Epithelial cell of proximal tubule (primary cell): ENCODE measurements around the gene USP46. TPM values are rescaled to one million over a fixed set of nuclear protein-coding genes. Genes with fewer than 3 reads are reported as not detected.

Experiments used
- DNase-seq: peaks from one replicate; pipeline ENCODE4 v3.0.0-alpha.2; 2011; ENCODE audit warnings: low read depth
- H3K4me3 ChIP-seq: 2 replicates; pipeline ENCODE4 v1.5.1; 2011; ENCODE audit warnings: low read depth, mild to moderate bottlenecking, low read length
- total RNA-seq: library from RNA; depleted of rRNA; stranded (reverse); fragments of >200 nt; gene quantifications from 2 replicates; pipeline ENCODE4 v1.2.3, GENCODE V29; 2015
- TF ChIP-seq, protein P1 (sequence below): conservative IDR thresholded peaks from 2 replicates; pipeline ENCODE4 v1.5.1; 2012; ENCODE audit warnings: low read depth, mild to moderate bottlenecking, low read length

The USP46 gene
- total RNA-seq, 1 donor from 2014 or later = 8.5 TPM

DNA sequence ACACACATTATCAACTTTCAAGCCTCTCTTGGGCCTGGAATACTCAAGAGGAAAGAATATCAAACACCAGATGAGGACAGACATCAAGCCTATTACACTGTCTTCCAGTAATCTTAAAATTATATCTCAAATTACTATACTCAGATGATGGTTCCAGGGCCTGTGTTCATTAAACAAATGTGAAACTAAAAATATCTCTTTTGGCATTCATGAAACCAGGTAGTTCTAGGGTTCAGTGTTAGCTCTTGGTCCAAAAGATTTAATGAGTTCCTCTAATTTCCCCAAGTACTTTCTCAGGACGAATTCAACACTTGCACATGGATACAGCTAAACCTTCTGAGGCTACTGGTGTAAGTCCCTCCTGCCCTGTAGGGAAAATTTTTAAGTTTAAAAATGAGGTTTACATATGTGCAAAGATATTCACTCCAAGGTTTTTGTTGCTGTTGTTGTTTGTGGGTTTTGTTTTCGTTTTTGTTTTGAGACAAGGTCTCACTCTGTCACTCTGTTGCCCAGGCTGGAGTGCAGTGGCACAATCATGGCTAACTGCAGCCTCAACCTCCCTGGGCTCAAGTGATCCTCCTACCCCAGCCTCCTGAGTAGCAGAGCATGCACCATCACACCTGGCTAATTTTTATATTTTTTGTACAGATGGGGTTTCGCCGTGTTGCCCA, 79.4 kb downstream of the USP46 start:
- DNase-seq = no peak
- TF ChIP-seq, protein P1, sequence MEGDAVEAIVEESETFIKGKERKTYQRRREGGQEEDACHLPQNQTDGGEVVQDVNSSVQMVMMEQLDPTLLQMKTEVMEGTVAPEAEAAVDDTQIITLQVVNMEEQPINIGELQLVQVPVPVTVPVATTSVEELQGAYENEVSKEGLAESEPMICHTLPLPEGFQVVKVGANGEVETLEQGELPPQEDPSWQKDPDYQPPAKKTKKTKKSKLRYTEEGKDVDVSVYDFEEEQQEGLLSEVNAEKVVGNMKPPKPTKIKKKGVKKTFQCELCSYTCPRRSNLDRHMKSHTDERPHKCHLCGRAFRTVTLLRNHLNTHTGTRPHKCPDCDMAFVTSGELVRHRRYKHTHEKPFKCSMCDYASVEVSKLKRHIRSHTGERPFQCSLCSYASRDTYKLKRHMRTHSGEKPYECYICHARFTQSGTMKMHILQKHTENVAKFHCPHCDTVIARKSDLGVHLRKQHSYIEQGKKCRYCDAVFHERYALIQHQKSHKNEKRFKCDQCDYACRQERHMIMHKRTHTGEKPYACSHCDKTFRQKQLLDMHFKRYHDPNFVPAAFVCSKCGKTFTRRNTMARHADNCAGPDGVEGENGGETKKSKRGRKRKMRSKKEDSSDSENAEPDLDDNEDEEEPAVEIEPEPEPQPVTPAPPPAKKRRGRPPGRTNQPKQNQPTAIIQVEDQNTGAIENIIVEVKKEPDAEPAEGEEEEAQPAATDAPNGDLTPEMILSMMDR = no peak

DNA sequence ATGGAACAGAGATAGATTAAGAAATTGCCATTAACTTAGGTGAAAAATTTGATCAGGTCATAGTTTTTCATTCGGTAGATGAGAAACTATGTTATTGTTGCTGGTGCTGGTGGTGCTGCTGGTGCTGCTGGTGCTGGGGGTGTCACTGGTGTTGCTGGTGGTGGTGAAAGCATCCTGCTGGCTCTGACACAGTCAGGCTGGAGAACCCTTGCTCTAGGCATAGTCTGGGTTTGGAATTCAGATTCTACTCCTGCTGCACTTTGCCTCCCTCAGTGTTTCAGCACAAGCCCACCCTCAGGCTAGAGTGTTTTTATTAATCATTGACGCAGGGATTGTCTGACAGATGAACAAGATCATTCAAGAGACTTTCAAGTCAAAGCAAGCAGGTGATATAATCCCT, 80.2 kb downstream of the USP46 start:
- no peak for DNase-seq
- H3K4me3 ChIP-seq = no peak overlapping the region
- TF ChIP-seq, protein P1 = no peak

More for the DNA sequence above, 79.4 kb downstream of the USP46 start:
- H3K4me3 ChIP-seq = no peak overlapping the region

DNA sequence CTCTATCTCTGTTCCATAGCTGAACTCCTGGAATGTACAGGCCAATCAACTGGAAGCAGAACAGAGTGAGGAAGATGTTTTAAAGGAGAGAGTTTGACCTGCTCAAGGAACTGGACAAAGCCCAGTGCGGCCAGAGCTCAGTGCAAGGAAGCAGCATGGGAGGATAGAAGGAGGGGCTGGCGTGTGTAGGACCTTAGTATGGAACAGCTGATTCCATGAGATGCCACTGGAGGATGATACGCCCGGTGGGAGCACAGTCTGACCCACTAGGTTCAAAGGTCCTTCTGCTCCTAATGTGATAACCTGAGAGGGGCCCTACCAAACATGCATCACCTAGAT, 81.5 kb downstream of the USP46 start:
- TF ChIP-seq, protein P1 = no peak
- no peak for DNase-seq
- no peak overlapping the region for H3K4me3 ChIP-seq

DNA sequence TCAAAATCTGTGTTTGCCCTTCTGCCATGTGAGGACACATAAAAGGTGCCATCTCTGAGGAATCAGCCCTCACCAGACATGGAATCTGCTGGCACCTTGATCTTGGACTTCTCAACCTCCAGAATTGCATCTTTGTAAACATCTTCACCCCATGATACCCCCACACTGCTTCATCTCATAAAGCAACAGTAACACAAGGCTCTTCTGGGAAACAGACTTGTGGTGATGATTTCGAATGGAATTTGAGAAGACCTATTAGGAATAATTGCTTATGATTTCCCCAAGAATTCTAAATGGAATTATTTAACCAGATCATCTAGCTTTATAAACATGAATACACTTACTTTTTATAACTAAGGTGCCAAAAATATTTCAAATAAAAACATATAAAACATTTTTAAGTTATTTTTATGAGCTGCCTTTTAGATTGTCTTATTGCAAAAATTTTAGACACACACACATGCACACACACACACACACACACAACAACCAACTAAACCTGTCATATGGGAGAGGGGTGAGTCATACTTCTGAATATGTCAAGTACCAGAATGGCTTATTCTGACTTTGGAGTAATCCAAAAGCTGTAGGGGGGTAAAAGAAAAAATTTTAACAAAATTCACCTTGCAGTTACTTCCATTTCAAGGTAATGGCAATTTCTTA, 82.0 kb downstream of the USP46 start:
- no peak overlapping the region for H3K4me3 ChIP-seq
- no peak for DNase-seq
- TF ChIP-seq, protein P1 = no peak

DNA sequence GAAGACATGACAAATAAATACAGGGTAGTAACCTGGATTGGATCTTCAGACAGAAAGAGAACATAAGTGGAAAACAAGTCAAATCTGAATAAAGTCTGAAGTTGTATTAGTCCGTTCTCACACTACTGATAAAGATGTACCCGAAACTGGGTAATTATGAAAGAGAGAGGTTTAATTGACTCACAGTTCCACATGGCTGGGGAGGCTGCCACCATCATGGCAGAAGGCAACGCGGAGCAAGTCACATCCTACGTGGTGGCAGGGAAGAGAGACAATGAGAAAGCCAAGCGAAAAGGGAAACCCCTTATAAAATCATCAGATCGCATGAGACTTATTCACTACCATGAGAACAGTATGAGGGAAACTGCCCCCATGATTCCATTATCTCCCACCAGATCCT, 82.8 kb downstream of the USP46 start:
- no peak overlapping the region for H3K4me3 ChIP-seq
- TF ChIP-seq, protein P1 = no peak
- DNase-seq = no peak

DNA sequence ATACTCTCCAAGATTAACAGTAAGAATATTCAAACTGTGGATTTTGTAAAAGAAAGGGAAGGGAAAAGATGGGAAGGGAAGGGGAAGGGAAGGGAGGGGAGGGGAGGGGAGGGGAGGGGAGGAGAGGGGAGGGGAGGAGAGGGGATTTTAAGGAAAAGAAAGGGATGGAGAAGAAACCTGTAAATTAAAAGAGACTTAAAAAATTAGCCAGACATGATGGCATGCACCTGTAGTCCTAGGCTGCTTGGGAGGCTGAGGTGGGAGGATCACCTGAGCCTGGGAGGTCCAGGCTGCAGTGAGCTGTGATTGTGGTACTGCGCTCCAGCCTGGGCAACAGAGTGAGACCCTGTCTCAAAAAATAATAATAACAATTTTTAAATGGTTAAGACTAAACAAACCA, 83.7 kb downstream of the USP46 start:
- TF ChIP-seq, protein P1 = no peak
- no peak overlapping the region for H3K4me3 ChIP-seq
- no peak for DNase-seq

DNA sequence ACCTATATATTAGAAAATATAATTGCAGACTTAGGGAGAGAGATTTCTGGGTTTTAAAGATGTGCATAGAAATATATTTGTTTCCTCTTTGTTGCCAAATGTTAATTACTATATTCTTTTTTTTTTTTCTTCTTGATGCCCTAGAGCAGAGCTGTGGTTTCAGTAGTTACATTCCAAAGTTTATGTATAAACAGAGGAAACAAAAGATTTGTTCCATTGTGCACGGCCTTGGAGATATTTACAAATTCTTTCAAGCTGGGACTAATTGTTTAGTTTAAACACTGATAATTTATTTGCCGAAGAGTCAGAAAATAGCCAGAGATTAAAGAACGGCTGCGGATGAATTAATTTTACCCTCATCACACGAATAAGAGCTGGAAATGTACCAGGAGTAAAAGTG, 85.1 kb downstream of the USP46 start:
- TF ChIP-seq, protein P1 = no peak
- no peak overlapping the region for H3K4me3 ChIP-seq
- no peak for DNase-seq
